Fibroblast of mammary gland (primary cell): ENCODE results near the gene SLC22A23.

Experiments
- DNase-seq: peaks from one replicate; pipeline ENCODE4 v3.0.0-alpha.2; 2010; ENCODE audit warnings: low read depth
- H3K4me3 ChIP-seq: 2 replicates; pipeline ENCODE4 v1.5.1; 2011; ENCODE audit warnings: low read depth, mild to moderate bottlenecking, low read length, moderate library complexity; ENCODE audit not compliant: control insufficient read depth
- CTCF ChIP-seq: conservative IDR thresholded peaks from 2 replicates; pipeline ENCODE4 v1.5.1; 2011; ENCODE audit warnings: low read depth, low read length, inconsistent platforms; ENCODE audit not compliant: control insufficient read depth, insufficient read depth

The SLC22A23 gene

GRCh38 chr6:3398755-3399696 lies 57.8 kb downstream of the SLC22A23 start:
- no peak overlapping the region for H3K4me3 ChIP-seq
- no peak for DNase-seq
- TF ChIP-seq CTCF: no peak

- no peak for DNase-seq
- no peak for TF ChIP-seq CTCF
- H3K4me3 ChIP-seq: no peak overlapping the region
Measured at GRCh38 chr6:3398165-3398562, 58.7 kb downstream of the SLC22A23 start.

GRCh38 chr6:3397229-3398164 lies 59.4 kb downstream of the SLC22A23 start:
- no peak for TF ChIP-seq CTCF
- no peak overlapping the region for H3K4me3 ChIP-seq
- no peak for DNase-seq

- H3K4me3 ChIP-seq: no peak overlapping the region
- TF ChIP-seq CTCF: no peak
- DNase-seq: no peak
Measured at GRCh38 chr6:3396503-3397180, 60.2 kb downstream of the SLC22A23 start.

- TF ChIP-seq CTCF: no peak
- no peak overlapping the region for H3K4me3 ChIP-seq
- no peak for DNase-seq
Measured at GRCh38 chr6:3394671-3395070, 62.2 kb downstream of the SLC22A23 start.

GRCh38 chr6:3393836-3394202 lies 63.0 kb downstream of the SLC22A23 start:
- no peak for TF ChIP-seq CTCF
- no peak overlapping the region for H3K4me3 ChIP-seq
- no peak for DNase-seq
